ENCODE data around the gene PCNT. TPM values are rescaled to one million over a fixed set of nuclear protein-coding genes. Genes with fewer than 3 reads are reported as not detected.

The PCNT gene
- total RNA-seq, 6 donors from 2014 or later, result 24.9 to 130 (median 44.4) TPM

DNA sequence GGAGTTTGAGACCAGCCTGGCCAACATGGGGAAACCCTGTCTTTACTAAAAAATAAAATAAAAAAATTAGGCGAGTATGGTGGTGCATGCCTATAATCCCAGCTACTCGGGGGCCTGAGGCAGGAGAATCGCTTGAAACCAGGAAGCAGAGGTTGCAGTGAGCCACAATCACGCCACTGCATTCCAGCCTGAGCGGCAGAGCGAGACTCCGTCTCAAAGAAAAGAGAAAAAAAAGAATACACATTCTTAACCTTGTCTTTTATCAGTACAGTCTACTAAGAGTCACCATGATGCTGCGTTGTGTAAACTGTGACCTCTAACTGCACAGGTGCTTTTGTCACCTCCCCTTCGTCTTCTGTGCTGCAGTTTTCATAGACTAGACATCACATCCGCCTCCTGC, 37.2 kb downstream of the PCNT start:
- DNase-seq (no peak), ATAC-seq (ENCODE audit: low FRiP score in 2 of 2) (no peak)
- Histone ChIP-seq H3K4me3 (no peak overlapping the region), H3K9me3 (no peaks in the 10 kb centered on the region), H3K27ac (no peak overlapping the region), H3K36me3 (peaks cover 15 to 82% (median 57%) of the 10 kb centered on the region in 4 donors), H3K4me1 (no peaks in the 10 kb centered on the region), H3K27me3 (no peaks in the 10 kb centered on the region)
- 96 to 99% methylated on average over 10 of the region's 10 CpGs for WGBS, 2 donors
- no peak for TF ChIP-seq POLR2A (IDR thresholded peaks at IDR 0.05)
- TF ChIP-seq, protein P1, sequence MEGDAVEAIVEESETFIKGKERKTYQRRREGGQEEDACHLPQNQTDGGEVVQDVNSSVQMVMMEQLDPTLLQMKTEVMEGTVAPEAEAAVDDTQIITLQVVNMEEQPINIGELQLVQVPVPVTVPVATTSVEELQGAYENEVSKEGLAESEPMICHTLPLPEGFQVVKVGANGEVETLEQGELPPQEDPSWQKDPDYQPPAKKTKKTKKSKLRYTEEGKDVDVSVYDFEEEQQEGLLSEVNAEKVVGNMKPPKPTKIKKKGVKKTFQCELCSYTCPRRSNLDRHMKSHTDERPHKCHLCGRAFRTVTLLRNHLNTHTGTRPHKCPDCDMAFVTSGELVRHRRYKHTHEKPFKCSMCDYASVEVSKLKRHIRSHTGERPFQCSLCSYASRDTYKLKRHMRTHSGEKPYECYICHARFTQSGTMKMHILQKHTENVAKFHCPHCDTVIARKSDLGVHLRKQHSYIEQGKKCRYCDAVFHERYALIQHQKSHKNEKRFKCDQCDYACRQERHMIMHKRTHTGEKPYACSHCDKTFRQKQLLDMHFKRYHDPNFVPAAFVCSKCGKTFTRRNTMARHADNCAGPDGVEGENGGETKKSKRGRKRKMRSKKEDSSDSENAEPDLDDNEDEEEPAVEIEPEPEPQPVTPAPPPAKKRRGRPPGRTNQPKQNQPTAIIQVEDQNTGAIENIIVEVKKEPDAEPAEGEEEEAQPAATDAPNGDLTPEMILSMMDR (IDR thresholded peaks at IDR 0.05), result no peak
- TF ChIP-seq POLR2AphosphoS5 (IDR thresholded peaks at IDR 0.05), result no peak
- no peak for TF ChIP-seq EP300 (IDR thresholded peaks at IDR 0.05)

DNA sequence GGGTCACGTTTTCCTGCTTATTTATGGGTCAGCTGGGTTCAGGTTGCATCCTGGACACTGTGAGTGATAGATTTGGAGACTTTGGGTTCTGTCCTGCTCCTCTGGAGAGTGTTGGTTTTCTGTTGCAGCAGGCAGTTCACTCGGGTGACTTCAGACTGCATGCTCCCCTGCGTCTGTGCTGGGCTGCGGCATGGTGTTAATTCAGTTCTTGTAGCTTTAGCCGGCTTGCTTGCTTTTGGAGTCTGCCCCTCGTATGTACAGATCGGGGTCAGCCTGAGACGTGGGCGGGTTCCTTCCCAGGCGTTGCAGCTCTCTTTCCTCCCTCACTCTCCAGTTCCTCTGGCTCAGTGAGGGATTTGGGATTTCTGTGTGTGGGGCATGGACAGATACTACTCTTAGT, 38.0 kb downstream of the PCNT start:
- Histone ChIP-seq H3K9me3 (no peaks in the 10 kb centered on the region), H3K4me1 (no peaks in the 10 kb centered on the region), H3K36me3 (peaks cover 13 to 82% (median 57%) of the 10 kb centered on the region in 4 donors), H3K4me3 (no peak overlapping the region), H3K27me3 (no peaks in the 10 kb centered on the region), H3K27ac (no peak overlapping the region)
- DNase-seq (no peak), ATAC-seq (ENCODE audit: low FRiP score in 2 of 2) (no peak)
- TF ChIP-seq EP300 (IDR thresholded peaks at IDR 0.05) (no peak), POLR2AphosphoS5 (IDR thresholded peaks at IDR 0.05) (no peak), POLR2A (IDR thresholded peaks at IDR 0.05) (no peak)
- TF ChIP-seq, protein P1 (IDR thresholded peaks at IDR 0.05), result no peak
- 89% methylated on average over 10 of the region's 10 CpGs for WGBS, 2 donors

DNA sequence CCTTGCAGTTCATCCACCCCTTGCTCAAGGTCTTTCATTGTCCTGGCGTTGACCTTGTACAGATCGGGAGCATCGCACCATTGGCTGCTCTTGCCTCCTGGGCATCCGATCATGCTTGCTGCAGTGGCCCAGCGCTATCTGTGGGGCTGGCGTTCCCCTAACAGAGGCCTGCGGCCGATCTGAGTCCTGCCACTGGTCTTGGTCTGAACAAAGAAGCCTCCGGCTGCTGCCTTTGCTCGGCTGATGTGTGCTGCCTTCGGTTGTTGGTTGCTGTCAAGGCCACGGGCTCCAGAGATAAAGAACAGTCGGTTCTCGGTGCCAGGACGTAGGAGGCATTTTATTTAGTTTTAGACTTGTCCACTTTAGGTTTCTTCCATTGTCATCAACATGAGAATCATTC, 39.0 kb downstream of the PCNT start:
- no peak for ATAC-seq (ENCODE audit: low FRiP score in 2 of 2)
- no peak for DNase-seq
- H3K4me1 ChIP-seq, result peaks cover 0 to under 1% (median 0%) of the 10 kb centered on the region in 4 donors
- TF ChIP-seq, protein P1 (IDR thresholded peaks at IDR 0.05), result no peak
- TF ChIP-seq POLR2AphosphoS5 (IDR thresholded peaks at IDR 0.05) (no peak), EP300 (IDR thresholded peaks at IDR 0.05) (no peak), POLR2A (IDR thresholded peaks at IDR 0.05) (no peak)
- H3K9me3 ChIP-seq, result no peaks in the 10 kb centered on the region
- WGBS, 2 donors, result 90 to 98% methylated on average over 9 to 15 of the region's 15 CpGs
- no peak overlapping the region for H3K4me3 ChIP-seq
- peaks cover 7 to 82% (median 57%) of the 10 kb centered on the region in 4 donors for H3K36me3 ChIP-seq
- H3K27ac ChIP-seq, result no peak overlapping the region
- H3K27me3 ChIP-seq, result no peaks in the 10 kb centered on the region

DNA sequence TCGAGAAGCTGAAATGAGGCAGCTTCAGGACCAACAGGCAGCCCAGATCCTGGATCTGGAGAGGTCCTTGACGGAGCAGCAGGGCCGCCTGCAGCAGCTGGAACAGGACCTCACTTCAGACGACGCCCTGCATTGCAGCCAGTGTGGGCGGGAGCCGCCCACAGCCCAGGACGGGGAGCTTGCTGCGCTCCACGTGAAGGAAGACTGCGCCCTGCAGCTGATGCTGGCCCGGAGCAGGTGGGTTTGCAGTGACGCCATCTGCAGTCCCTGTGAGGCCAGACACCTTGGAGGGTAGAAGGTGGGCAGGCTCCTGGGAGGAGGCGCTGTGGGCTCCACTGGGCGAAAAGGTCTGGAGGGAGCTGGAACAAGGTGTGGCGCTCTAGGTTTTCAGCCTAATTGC, 39.7 kb downstream of the PCNT start:
- ATAC-seq (ENCODE audit: low FRiP score in 2 of 2) (no peak), DNase-seq (no peak)
- no peak for TF ChIP-seq POLR2AphosphoS5 (IDR thresholded peaks at IDR 0.05)
- TF ChIP-seq POLR2A (IDR thresholded peaks at IDR 0.05), result no peak
- TF ChIP-seq, protein P1 (IDR thresholded peaks at IDR 0.05), result no peak
- no peak for TF ChIP-seq EP300 (IDR thresholded peaks at IDR 0.05)
- Histone ChIP-seq H3K4me3 (no peak overlapping the region), H3K27ac (no peak overlapping the region), H3K4me1 (peaks cover 0 to 8% (median 0%) of the 10 kb centered on the region in 4 donors), H3K27me3 (no peaks in the 10 kb centered on the region), H3K36me3 (peaks cover 7 to 81% (median 56%) of the 10 kb centered on the region in 4 donors), H3K9me3 (no peaks in the 10 kb centered on the region)
- WGBS, 2 donors, result 91 to 92% methylated on average over 5 to 16 of the region's 16 CpGs

DNA sequence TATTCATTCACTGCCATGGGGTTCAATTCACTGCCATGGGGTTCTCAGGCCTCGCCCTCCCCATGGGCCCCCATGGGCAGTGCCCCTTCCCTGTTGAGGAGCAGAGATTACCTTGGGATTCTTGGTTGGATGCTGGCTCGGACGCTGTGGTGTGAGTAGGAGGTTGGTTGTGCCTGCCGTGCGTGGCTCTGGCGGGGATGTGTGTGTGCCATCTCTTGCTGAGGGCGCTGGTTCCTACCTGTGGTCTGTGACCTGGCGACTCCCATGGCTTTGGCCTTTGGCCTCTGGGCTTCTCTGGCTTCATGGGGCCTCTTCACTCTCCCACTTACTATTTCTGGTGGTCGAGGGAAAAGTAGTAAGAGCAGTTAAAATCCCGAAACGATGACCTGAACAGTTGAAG, 42.1 kb downstream of the PCNT start:
- H3K27ac ChIP-seq, result no peak overlapping the region
- H3K4me3 ChIP-seq, result no peak overlapping the region
- no peak for ATAC-seq (ENCODE audit: low FRiP score in 2 of 2)
- DNase-seq, result no peak
- WGBS, 2 donors, result 90 to 94% methylated on average over 11 of the region's 11 CpGs
- H3K4me1 ChIP-seq, result peaks cover 0 to 20% (median 0%) of the 10 kb centered on the region in 4 donors
- H3K27me3 ChIP-seq, result no peaks in the 10 kb centered on the region
- TF ChIP-seq POLR2A (IDR thresholded peaks at IDR 0.05) (no peak), EP300 (IDR thresholded peaks at IDR 0.05) (no peak), POLR2AphosphoS5 (IDR thresholded peaks at IDR 0.05) (no peak)
- TF ChIP-seq, protein P1 (IDR thresholded peaks at IDR 0.05), result no peak
- no peaks in the 10 kb centered on the region for H3K9me3 ChIP-seq
- peaks cover 7 to 78% (median 57%) of the 10 kb centered on the region in 4 donors for H3K36me3 ChIP-seq
